ENCODE data around the gene TMEM38A. TPM values are rescaled to one million over a fixed set of nuclear protein-coding genes. Genes with fewer than 3 reads are reported as not detected.

The TMEM38A gene
- total and polyA plus RNA-seq, 3 experiments from 2014 or later, result 0.50 to 0.60 TPM; not detected in 1

- Histone ChIP-seq H3K27ac (ENCODE audit: low read depth, low read length) (peak overlapping the region; percentile 68), H3K9me3 (ENCODE audit: low read length) (no peaks in the 10 kb centered on the region), H3K36me3 (ENCODE audit: insufficient read depth, low read length) (peaks cover 9% of the 10 kb centered on the region), H3K4me3 (ENCODE audit: low read length) (peak overlapping the region; percentile 83), H3K4me1 (ENCODE audit: insufficient read depth, low read length) (peaks cover 35% of the 10 kb centered on the region), H3K27me3 (ENCODE audit: insufficient read depth, low read length, poor library complexity, severe bottlenecking) (no peaks in the 10 kb centered on the region)
- Mint-ChIP-seq H3K4me1 (peaks cover 42 to 68% (median 63%) of the 10 kb centered on the region in 3 donors), H3K27me3 (no peaks in the 10 kb centered on the region), H3K4me3 (peak overlapping the region; percentile 87 to 98 (median 92)), H3K36me3 (peaks cover 0 to 53% (median 3%) of the 10 kb centered on the region in 3 donors), H3K9me3 (no peaks in the 10 kb centered on the region), H3K27ac (peak overlapping the region; percentile 47 to 92 (median 89))
- ChIA-PET POLR2A (interaction anchor here (0.9 to 2.7 kb wide), 7 partner anchors 10 to 92 kb away, joined by 3 to 15 read pairs (median 4); partner anchors contain the start of gene SLC35E1), CTCF (interaction anchor here (1.2 kb wide), 2 partner anchors 39 to 99 kb away, joined by 3 read pairs; no protein-coding TSS in a partner anchor)
- no peak for DNase-seq
Measured at GRCh38 chr19:16626796-16627192, 34.1 kb upstream of the TMEM38A start.

GRCh38 chr19:16627193-16627927 is 33.6 kb upstream of the TMEM38A start:
- Mint-ChIP-seq H3K36me3 (peaks cover 0 to 56% (median 3%) of the 10 kb centered on the region in 3 donors), H3K27me3 (no peaks in the 10 kb centered on the region), H3K4me1 (peaks cover 40 to 62% (median 57%) of the 10 kb centered on the region in 3 donors), H3K4me3 (peak overlapping the region; percentile 87 to 98 (median 92)), H3K9me3 (no peaks in the 10 kb centered on the region), H3K27ac (peak overlapping the region; percentile 47 to 92 (median 89))
- H3K27me3 ChIP-seq (ENCODE audit: insufficient read depth, low read length, poor library complexity, severe bottlenecking), result no peaks in the 10 kb centered on the region
- no peaks in the 10 kb centered on the region for H3K9me3 ChIP-seq (ENCODE audit: low read length)
- ChIA-PET CTCF (interaction anchor here (1.2 to 2.9 kb wide), 3 partner anchors 32 to 100 kb away, joined by 3 to 8 read pairs (median 3); partner anchors contain the start of gene SMIM7), POLR2A (interaction anchor here (0.9 to 2.7 kb wide), 7 partner anchors 11 to 93 kb away, joined by 3 to 20 read pairs (median 6); partner anchors contain the start of genes SLC35E1 and SMIM7)
- H3K4me1 ChIP-seq (ENCODE audit: insufficient read depth, low read length), result peaks cover 35% of the 10 kb centered on the region
- peak in 1 of 5 donors; percentile 36 for DNase-seq
- H3K27ac ChIP-seq (ENCODE audit: low read depth, low read length), result peak overlapping the region; percentile 68
- H3K4me3 ChIP-seq (ENCODE audit: low read length), result peak overlapping the region; percentile 83
- H3K36me3 ChIP-seq (ENCODE audit: insufficient read depth, low read length), result peaks cover 9% of the 10 kb centered on the region

GRCh38 chr19:16627928-16628182 is 33.1 kb upstream of the TMEM38A start:
- peak overlapping the region; percentile 83 for H3K4me3 ChIP-seq (ENCODE audit: low read length)
- H3K27me3 ChIP-seq (ENCODE audit: insufficient read depth, low read length, poor library complexity, severe bottlenecking), result no peaks in the 10 kb centered on the region
- Mint-ChIP-seq H3K4me3 (peak overlapping the region; percentile 87 to 99 (median 96)), H3K27ac (peak overlapping the region in 4 of 8 donors; percentile 43 to 96 (median 81)), H3K4me1 (peaks cover 40 to 57% (median 52%) of the 10 kb centered on the region in 3 donors), H3K36me3 (peaks cover 0 to 58% (median 3%) of the 10 kb centered on the region in 3 donors), H3K27me3 (no peaks in the 10 kb centered on the region), H3K9me3 (no peaks in the 10 kb centered on the region)
- H3K27ac ChIP-seq (ENCODE audit: low read depth, low read length), result peak overlapping the region; percentile 68
- peaks cover 35% of the 10 kb centered on the region for H3K4me1 ChIP-seq (ENCODE audit: insufficient read depth, low read length)
- DNase-seq, result peak in 1 of 5 donors; percentile 8
- H3K9me3 ChIP-seq (ENCODE audit: low read length), result no peaks in the 10 kb centered on the region
- CTCF ChIA-PET, result interaction anchor here (1.2 to 2.9 kb wide), 4 partner anchors 32 to 43 kb away, joined by 3 to 8 read pairs (median 4); partner anchors contain the start of gene SMIM7
- H3K36me3 ChIP-seq (ENCODE audit: insufficient read depth, low read length), result peaks cover 9% of the 10 kb centered on the region
- POLR2A ChIA-PET, result interaction anchor here (0.9 to 2.7 kb wide), 6 partner anchors 32 to 94 kb away, joined by 3 to 20 read pairs (median 6); partner anchors contain the start of genes SLC35E1 and SMIM7

- H3K9me3 Mint-ChIP-seq, result no peaks in the 10 kb centered on the region
Measured at GRCh38 chr19:16628183-16628983, 32.6 kb upstream of the TMEM38A start, which contains the start of gene MED26. MED26 (minus strand) TSS chr19:16628204; CDS start chr19:16627943, 261 bp downstream.

GRCh38 chr19:16628984-16629691 is 31.8 kb upstream of the TMEM38A start:
- Histone ChIP-seq H3K4me3 (ENCODE audit: low read length) (peak overlapping the region; percentile 79), H3K36me3 (ENCODE audit: insufficient read depth, low read length) (peaks cover 9% of the 10 kb centered on the region), H3K27me3 (ENCODE audit: insufficient read depth, low read length, poor library complexity, severe bottlenecking) (no peaks in the 10 kb centered on the region), H3K9me3 (ENCODE audit: low read length) (no peaks in the 10 kb centered on the region), H3K4me1 (ENCODE audit: insufficient read depth, low read length) (peaks cover 24% of the 10 kb centered on the region), H3K27ac (ENCODE audit: low read depth, low read length) (peak overlapping the region; percentile 90)
- ChIA-PET POLR2A (interaction anchor here (0.6 to 2.1 kb wide), 4 partner anchors 20 to 45 kb away, joined by 3 to 20 read pairs (median 6); partner anchors contain the start of gene SMIM7), CTCF (interaction anchor here (0.8 to 2.9 kb wide), 5 partner anchors 19 to 55 kb away, joined by 3 to 8 read pairs (median 4); partner anchors contain the start of gene SMIM7)
- Mint-ChIP-seq H3K9me3 (no peaks in the 10 kb centered on the region), H3K27me3 (no peaks in the 10 kb centered on the region), H3K36me3 (peaks cover 0 to 56% (median 3%) of the 10 kb centered on the region in 3 donors), H3K4me3 (peak overlapping the region; percentile 94 to 99 (median 96)), H3K4me1 (peaks cover 34 to 45% (median 41%) of the 10 kb centered on the region in 3 donors), H3K27ac (peak overlapping the region; percentile 90 to 100 (median 96))
- no peak for DNase-seq

More at GRCh38 chr19:16628183-16628983, 32.6 kb upstream of the TMEM38A start, which contains the start of gene MED26:
- peak; percentile 91 to 97 (median 93) for DNase-seq
- ChIA-PET POLR2A (interaction anchor here (0.6 to 2.7 kb wide), 7 partner anchors 19 to 56 kb away, joined by 3 to 20 read pairs (median 7); partner anchors contain the start of genes SLC35E1 and SMIM7), CTCF (interaction anchor here (1.1 to 2.9 kb wide), 5 partner anchors 31 to 54 kb away, joined by 3 to 8 read pairs (median 4); partner anchors contain the start of gene SMIM7)
- peak within 1 kb of the TSS; percentile 83 for H3K4me3 ChIP-seq (ENCODE audit: low read length)
- H3K36me3 Mint-ChIP-seq, result peaks cover 0 to 55% (median 3%) of the 10 kb centered on the region in 3 donors
- peak within 1 kb of the TSS; percentile 90 for H3K27ac ChIP-seq (ENCODE audit: low read depth, low read length)
- H3K27me3 ChIP-seq (ENCODE audit: insufficient read depth, low read length, poor library complexity, severe bottlenecking), result no peaks in the 10 kb centered on the region
- no peaks in the 10 kb centered on the region for H3K27me3 Mint-ChIP-seq
- peak within 1 kb of the TSS; percentile 95 to 99 (median 98) for H3K4me3 Mint-ChIP-seq
- H3K4me1 Mint-ChIP-seq, result peaks cover 37 to 52% (median 47%) of the 10 kb centered on the region in 3 donors
- no peaks in the 10 kb centered on the region for H3K9me3 ChIP-seq (ENCODE audit: low read length)
- H3K27ac Mint-ChIP-seq, result peak within 1 kb of the TSS; percentile 90 to 100 (median 96)
- peaks cover 9% of the 10 kb centered on the region for H3K36me3 ChIP-seq (ENCODE audit: insufficient read depth, low read length)
- H3K4me1 ChIP-seq (ENCODE audit: insufficient read depth, low read length), result peaks cover 30% of the 10 kb centered on the region

GRCh38 chr19:16631465-16631864 is 29.5 kb upstream of the TMEM38A start:
- POLR2A ChIA-PET, result interaction anchor here (1.5 kb wide), 1 partner anchor 44 kb away, joined by 4 read pairs; no protein-coding TSS in a partner anchor
- no peak overlapping the region for H3K27ac ChIP-seq (ENCODE audit: low read depth, low read length)

More at GRCh38 chr19:16631465-16631864, 29.5 kb upstream of the TMEM38A start:
- Mint-ChIP-seq H3K4me3 (no peak overlapping the region), H3K4me1 (peaks cover 17 to 26% (median 19%) of the 10 kb centered on the region in 3 donors), H3K27ac (peak overlapping the region in 3 of 8 donors; percentile 27 to 68 (median 32)), H3K36me3 (peaks cover 0 to 52% (median 2%) of the 10 kb centered on the region in 3 donors), H3K9me3 (no peaks in the 10 kb centered on the region), H3K27me3 (no peaks in the 10 kb centered on the region)
- H3K4me1 ChIP-seq (ENCODE audit: insufficient read depth, low read length), result peaks cover 14% of the 10 kb centered on the region
- no peaks in the 10 kb centered on the region for H3K9me3 ChIP-seq (ENCODE audit: low read length)
- no peak overlapping the region for H3K4me3 ChIP-seq (ENCODE audit: low read length)
- H3K27me3 ChIP-seq (ENCODE audit: insufficient read depth, low read length, poor library complexity, severe bottlenecking), result no peaks in the 10 kb centered on the region
- no peak for DNase-seq
- CTCF ChIA-PET, result interaction anchor here (0.7 kb wide), 1 partner anchor 135 kb away, joined by 3 read pairs; no protein-coding TSS in a partner anchor
- no peaks in the 10 kb centered on the region for H3K36me3 ChIP-seq (ENCODE audit: insufficient read depth, low read length)
